Fibroblast of skin of back (primary cell): ENCODE results near the gene NR1D2. TPM values are rescaled to one million over a fixed set of nuclear protein-coding genes. Genes with fewer than 3 reads are reported as not detected.
"Not testable (repeated sequence)": the region's sequence is repeated elsewhere in the genome, so short reads cannot be mapped to it uniquely, and the experiment has no call there.

Experiments
- DNase-seq: peaks from one replicate; pipeline ENCODE4 v3.0.0-alpha.2; 2013
- polyA plus RNA-seq, 2 experiments: library from polyadenylated mRNA; unstranded; fragments of 120-200 nt; gene quantifications; one replicate each; pipeline ENCODE4 v1.2.1, GENCODE V29; 2013; ENCODE audit not compliant: insufficient read length in 2 of 2

NR1D2 gene
- polyA plus RNA-seq (2013, experiment 1 of 2; ENCODE audit: insufficient read length), result 20.0 TPM
- 25.3 TPM for polyA plus RNA-seq (2013, experiment 2 of 2; ENCODE audit: insufficient read length)

GRCh38 chr3:23944861-23945662, at the start of gene NR1D2:
Gene NR1D2, plus strand, starts transcription at chr3:23945286. Its CDS starts 293 bp downstream, at chr3:23945579.
- DNase-seq, result peak; percentile 85

DNA sequence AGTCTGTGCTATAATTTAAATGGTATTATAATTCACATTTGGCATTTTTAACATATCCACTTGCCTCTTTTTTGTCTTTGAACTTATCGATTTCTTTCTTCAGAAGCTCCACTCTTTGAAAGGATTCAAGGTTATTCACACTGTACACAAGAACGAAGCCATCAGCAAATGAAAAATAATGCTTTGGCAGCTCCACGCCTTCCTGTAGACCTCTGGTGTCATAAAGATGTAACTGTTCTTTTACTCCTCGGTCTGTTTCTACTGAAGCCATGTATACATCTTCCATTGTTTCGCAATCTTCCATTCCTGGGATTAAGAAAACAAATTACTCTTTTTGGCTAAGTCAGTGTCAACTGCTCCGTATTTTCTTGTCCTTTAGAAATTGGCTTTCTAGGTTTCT, 44.3 kb upstream of the NR1D2 start:
- DNase-seq, result peak; percentile 32

- no peak for DNase-seq
Measured at GRCh38 chr3:23904545-23904944, 40.5 kb upstream of the NR1D2 start.

DNA sequence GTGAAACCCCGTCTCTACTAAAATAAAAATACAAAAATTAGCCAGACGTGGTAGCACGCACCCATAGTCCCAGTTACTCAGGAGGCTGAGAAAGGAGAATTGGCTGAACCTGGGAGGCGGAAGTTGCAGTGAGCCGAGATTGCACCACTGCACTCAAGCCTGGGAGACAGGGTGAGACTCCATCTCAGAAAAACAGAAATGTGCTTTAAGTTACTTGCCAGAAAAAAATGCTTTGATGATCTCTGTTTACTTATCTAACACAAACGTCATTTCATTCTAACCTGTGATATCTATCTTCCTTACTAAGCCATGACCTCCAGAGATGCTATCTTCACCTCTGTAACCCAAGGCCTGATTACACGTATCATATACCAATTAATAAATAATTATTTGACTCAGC, 35.7 kb upstream of the NR1D2 start:
- no peak for DNase-seq

DNA sequence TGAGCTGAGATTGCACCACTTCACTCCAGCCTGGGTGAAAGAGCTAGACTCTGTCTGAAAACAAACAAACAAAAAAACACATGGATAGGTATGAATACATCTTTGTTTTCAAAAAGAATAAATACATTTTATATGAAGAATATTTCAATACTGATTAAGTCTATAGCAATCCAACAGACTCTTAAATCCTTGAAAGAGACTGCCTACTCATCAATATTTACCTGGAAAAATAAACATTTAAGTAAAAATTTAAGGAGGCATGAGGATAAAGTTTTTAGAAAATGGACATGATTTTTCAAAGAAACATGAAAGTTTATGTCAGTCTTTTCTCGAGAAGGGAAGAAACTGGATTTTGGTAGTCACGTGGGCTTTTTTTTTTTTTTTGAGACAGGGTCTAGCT, 33.7 kb upstream of the NR1D2 start:
- no peak for DNase-seq

GRCh38 chr3:23912335-23912734, 32.8 kb upstream of the NR1D2 start:
- DNase-seq, result not testable (repeated sequence)

DNA sequence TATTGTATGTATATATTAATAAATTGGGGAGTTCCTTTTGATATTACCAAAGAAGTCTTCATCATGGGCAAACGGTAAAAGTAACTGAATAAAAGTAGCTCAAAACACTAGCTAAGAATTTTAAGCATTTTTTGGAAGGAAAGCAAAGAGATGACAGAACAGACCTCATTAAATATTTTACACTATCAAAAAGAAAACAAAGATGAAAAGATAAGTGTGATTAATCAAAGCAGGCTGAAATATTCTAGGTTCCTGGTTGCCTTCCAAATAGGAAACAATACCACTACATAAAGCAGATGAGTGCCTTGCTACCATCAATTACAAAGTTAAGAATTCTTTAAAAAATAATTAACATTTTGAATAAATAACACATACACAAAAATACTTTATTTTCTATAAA, 31.9 kb upstream of the NR1D2 start:
- no peak for DNase-seq

DNA sequence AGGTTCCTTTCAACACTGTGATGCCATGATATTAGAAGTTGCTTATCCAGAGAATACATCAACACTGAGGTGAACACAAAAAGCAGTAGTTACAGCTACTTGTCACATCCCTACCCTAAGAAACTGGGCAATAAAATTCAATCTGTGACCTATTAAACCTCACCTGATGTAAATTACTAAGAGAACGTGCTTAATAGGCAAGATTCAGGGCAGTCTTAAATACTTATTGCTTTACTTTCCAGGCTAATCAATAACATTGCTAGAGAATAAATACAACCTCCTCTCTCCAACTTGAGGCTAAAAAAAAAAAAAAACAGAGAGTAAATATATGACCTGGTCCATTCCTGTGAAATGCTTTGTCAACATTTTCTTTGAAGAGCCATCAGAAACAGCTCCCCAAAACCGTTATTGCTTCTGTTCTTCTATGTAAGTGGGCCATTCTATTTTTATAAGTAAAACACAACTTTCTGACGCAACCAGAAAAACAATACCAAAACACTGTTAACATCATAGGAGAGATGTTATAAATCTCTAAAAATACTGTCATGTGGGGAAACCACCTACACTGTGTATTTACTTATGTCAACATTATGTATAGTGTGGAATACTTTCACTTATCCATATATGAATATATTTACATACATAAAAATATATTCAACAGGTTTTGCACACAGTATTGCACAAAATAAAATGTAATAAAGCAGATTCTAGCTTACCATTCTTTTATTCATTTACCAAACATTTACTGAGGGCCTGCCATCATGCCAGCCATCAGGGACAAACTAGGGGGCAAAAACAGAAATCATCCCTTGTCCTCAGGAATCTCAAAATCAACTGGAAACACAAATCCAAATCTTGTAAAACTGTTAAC, 31.0 kb upstream of the NR1D2 start:
- DNase-seq, result no peak

- DNase-seq, result peak; percentile 38
Measured at GRCh38 chr3:23915537-23916108, 29.5 kb upstream of the NR1D2 start.

DNA sequence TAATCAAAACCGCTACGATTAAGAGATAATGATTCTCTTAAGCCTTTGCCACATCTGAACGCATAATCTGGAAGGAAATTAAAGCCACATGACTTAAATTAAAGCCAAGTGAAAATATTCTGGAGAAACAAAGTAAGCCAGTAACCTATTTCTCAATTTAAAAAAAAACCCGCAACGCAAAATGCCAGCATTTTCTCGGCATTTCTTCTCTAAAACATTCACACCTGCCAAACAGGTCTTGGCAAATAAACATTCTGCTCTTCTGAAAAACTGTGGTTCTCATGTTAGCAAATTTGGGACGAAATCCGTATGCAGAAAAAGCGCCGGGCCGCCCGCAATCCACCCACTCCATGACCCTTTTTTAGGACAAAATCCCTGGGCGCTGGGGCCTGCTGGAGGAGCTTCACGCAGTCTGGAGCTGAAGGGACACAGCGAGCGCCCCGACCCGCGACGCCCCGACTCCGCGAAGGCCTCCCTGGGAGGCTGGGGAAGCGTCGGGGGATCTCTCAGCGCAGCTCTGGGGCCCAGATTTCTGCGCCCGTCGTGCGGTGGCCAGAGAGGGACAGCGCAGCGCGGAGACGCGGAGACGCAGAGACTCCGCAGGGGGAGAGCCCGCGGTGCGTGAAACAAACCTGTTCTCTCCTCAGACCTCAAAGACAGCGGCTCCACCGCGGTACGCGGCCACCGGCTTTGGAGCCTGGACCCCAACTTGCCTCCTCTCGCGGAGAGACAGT, 28.8 kb upstream of the NR1D2 start:
- DNase-seq, result no peak

GRCh38 chr3:23916886-23917678, 28.0 kb upstream of the NR1D2 start, which contains the start of the genes NKIRAS1 and RPL15:
Gene NKIRAS1, minus strand, starts transcription at chr3:23916990. Its CDS starts 6,086 bp downstream, at chr3:23910904.
Gene RPL15, plus strand, starts transcription at chr3:23917132. Its CDS starts 728 bp downstream, at chr3:23917860.
- DNase-seq, result peak; percentile 97

- peak; percentile 59 for DNase-seq
Measured at GRCh38 chr3:23917679-23918303, 27.3 kb upstream of the NR1D2 start.

DNA sequence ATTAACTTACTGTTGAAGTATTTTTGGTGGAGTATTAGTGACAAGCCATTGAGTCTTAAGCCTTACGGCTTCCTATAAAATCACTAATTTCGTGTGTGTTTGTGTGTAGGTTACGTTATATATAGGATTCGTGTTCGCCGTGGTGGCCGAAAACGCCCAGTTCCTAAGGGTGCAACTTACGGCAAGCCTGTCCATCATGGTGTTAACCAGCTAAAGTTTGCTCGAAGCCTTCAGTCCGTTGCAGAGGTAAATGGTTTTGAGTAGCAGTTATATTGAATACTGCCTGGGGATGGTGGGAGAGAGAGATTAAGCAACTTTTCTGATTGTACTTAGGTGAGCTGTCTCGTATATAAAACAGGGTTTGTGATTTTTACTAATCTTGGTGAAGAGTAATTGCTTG, 26.8 kb upstream of the NR1D2 start:
- not testable (repeated sequence) for DNase-seq

- no peak for DNase-seq
Measured at GRCh38 chr3:23919628-23920027, 25.5 kb upstream of the NR1D2 start.

GRCh38 chr3:23920151-23920655, 24.9 kb upstream of the NR1D2 start:
- DNase-seq, result no peak

GRCh38 chr3:23921052-23921511, 24.0 kb upstream of the NR1D2 start:
- DNase-seq, result no peak

GRCh38 chr3:23923786-23924185, 21.3 kb upstream of the NR1D2 start:
- peak; percentile 87 for DNase-seq

- DNase-seq, result no peak
Measured at GRCh38 chr3:23926246-23926645, 18.8 kb upstream of the NR1D2 start.

- no peak for DNase-seq
Measured at GRCh38 chr3:23926736-23927135, 18.4 kb upstream of the NR1D2 start.

GRCh38 chr3:23928524-23928923, 16.6 kb upstream of the NR1D2 start:
- no peak for DNase-seq
